ENCODE data around the gene CAD.

- TF ChIP-seq CTCF (IDR thresholded peaks at IDR 0.05) (no peak), POLR2A (IDR thresholded peaks at IDR 0.05) (no peak)
Observed at GRCh38 chr2:27262379-27263286, 45.5 kb downstream of the CAD start, which contains the start of gene SLC30A3.

Data from lower leg skin (tissue), 3 donors.